Upper lobe of left lung (tissue), 4 donors: ENCODE measurements around the gene TTC28.

ENCODE experiments used
- CTCF ChIP-seq, 6 experiments: fragments of 450-650 bp in 4 of 6; fragments of 200-600 bp in 2 of 6; sonication (generic) in 2 of 6; IDR thresholded peaks; one replicate each; pipeline ENCODE4 v1.5.1; 2016 to 2019; ENCODE audit warnings: antibody characterized with exemption in 6 of 6
- EP300 ChIP-seq, 4 donors: sonication (generic); formaldehyde crosslinking; IDR thresholded peaks; one replicate each; pipeline ENCODE4 v1.5.1; 2017; ENCODE audit warnings: antibody characterized with exemption in 4 of 4, control low read depth in 2 of 4
- POLR2A ChIP-seq, 4 donors: fragments of 450-650 bp; IDR thresholded peaks; one replicate each; pipeline ENCODE4 v1.5.1; 2016 to 2017; ENCODE audit warnings: antibody characterized with exemption in 4 of 4, mild to moderate bottlenecking in 2 of 4
- POLR2AphosphoS5 ChIP-seq, 2 donors: sonication (generic); formaldehyde crosslinking; IDR thresholded peaks; one replicate each; pipeline ENCODE4 v1.5.1; 2017; ENCODE audit warnings: antibody characterized with exemption in 2 of 2

- no peak for TF ChIP-seq CTCF (IDR thresholded peaks at IDR 0.05)
- TF ChIP-seq POLR2AphosphoS5 (IDR thresholded peaks at IDR 0.05), result no peak
- no peak for TF ChIP-seq POLR2A (IDR thresholded peaks at IDR 0.05)
- no peak for TF ChIP-seq EP300 (IDR thresholded peaks at IDR 0.05)
Measured at GRCh38 chr22:27933186-27933983, 746.3 kb downstream of the TTC28 start.
